ENCODE data around the gene ZNF483.
"Not testable (repeated sequence)": the region's sequence is repeated elsewhere in the genome, so short reads cannot be mapped to it uniquely, and the experiment has no call there.

Gene ZNF483

DNA sequence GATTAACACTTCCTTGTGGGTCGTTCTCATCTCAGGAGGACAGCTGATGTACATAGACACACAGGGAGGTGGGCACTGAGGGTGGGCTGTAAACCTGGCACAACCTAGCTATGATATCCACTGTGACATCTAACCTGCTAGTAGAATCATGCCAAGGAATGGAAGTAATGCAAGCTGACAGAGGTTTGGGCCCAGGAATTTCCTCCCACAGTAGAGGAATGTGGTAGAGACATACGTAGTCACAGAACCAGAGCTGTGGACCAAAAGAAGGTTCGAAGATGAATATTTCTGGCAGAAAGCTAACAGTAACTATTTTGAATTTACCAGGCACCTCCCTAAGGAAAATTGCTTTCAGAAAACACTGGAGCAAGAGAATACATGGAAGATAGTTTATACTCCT lies 90.9 kb downstream of the ZNF483 start:
- DNase-seq = no peak

DNA sequence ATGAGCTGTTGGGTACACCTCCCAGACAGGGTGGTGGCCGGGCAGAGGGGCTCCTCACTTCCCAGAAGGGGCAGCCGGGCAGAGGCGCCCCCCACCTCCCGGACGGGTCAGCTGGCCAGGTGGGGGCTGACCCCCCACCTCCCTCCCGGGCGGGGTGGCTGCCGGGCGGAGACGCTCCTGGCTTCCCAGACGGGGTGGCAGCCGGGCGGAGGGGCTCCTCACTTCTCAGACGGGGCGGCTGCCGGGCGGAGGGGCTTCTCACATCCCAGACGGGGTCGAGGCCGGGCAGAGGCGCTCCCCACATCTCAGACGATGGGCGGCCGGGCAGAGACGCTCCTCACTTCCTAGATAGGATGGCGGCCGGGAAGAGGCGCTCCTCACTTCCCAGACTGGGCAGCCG lies 92.4 kb downstream of the ZNF483 start:
- DNase-seq = not testable (repeated sequence)

DNA sequence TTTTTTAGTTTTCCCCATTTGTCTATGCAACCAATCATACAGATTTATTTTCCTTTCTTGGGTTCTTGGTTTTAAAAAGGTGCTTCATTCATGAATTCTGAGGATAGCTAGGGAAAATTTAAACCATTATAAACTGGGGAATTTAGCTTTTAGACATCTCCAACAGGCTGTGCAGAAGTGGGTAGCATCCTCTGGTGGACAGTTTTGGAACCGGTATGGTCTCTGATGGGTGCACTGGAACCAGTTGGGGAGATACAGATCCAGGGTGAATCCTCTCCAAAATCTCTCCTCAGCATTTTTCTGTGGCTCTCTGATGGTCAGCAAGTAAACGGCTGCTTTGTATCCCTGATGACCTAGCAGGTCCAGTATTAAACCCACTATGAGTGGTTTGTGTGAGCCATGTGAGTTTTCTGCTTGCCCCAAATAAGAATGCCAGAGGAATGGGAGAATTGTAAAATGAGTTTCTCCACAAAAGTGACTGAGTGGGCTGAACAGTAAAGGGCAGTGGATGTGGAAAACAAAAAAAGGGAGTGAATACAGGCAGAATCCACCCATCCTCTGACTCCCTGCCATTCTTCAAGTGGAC lies 97.0 kb downstream of the ZNF483 start:
- DNase-seq = no peak

DNA sequence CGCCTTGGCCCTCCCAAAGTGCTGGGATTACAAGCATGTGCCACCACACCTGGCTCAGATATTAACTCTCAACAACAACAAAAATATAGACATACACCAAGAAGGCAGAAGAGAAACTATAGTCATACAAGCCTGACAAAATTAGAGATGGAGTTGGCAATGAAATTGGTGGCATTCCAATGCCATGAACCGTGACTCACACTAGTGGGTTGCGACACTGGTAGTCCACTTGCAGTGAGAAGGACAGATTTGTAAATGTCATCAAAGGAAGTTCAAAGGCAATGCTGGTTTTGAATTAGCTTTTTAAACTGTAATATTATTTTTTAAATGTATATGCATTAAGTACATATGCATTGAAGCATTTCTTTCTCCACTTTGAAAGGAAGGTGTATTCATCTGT lies 97.6 kb downstream of the ZNF483 start:
- no peak for DNase-seq
